K562 (cell line): ENCODE measurements around the gene PCBP2. TPM values are rescaled to one million over a fixed set of nuclear protein-coding genes. Genes with fewer than 3 reads are reported as not detected.

Experiments
- ATAC-seq: fragments of 200-7000 bp; cut with Tn5 transposase; 3 replicates; pipeline ENCODE4 v1.9.1; 2020; ENCODE audit warnings: moderate library complexity
- BruUV-seq: library from RNA; stranded (reverse); fragments of 400-500 nt; replicated peaks from 2 replicates; lab custom pipeline; 2021; lab: Mats Ljungman, UMichigan
- CTCF ChIA-PET: fragments of 300-600 bp; formaldehyde crosslinking; extraction: SDS; loops from one replicate; lab custom pipeline; 2021; ENCODE audit warnings: low intra/inter-chr PET ratio; lab: Yijun Ruan, JAX
- POLR2A ChIA-PET: fragments of 300-600, 350-650 bp; sonication (Branson Sonifier 250); formaldehyde crosslinking; extraction: SDS; loops from one replicate; lab custom pipeline; 2021; ENCODE audit warnings: antibody characterized with exemption, inconsistent platforms; lab: Yijun Ruan, JAX
- DNase-seq, 4 experiments: peaks; one replicate each; pipeline versions ENCODE4 v3.0.0 to v3.0.0-alpha.2; 2011 to 2018; ENCODE audit warnings: low spot score in 3 of 4, mixed read lengths in 3 of 4; ENCODE audit errors: extremely low read depth in 1 of 4
- FAIRE-seq: peaks from 2 replicates; lab custom pipeline; 2011; peaks lifted over from hg19 to GRCh38; lab: Jason Lieb, UNC
- H2AFZ ChIP-seq: 2 replicates; pipeline ENCODE4 v1.6.0; 2011; ENCODE audit warnings: low read depth, low read length, control low read depth, inconsistent platforms
- H3K27ac ChIP-seq: fragments of 200-600 bp; 3 replicates; pipeline ENCODE4 v1.8.0; 2011; ENCODE audit warnings: low read depth, mild to moderate bottlenecking, control low read depth, inconsistent platforms, low read length, moderate library complexity, mixed read lengths; ENCODE audit errors: extremely low read depth
- H3K27me3 ChIP-seq, 2 experiments: fragments of 300-600 bp in 1 of 2; 2 replicates in 1 of 2; 3 replicates in 1 of 2; pipeline versions ENCODE4 v1.6.0 to v1.8.0; 2011; ENCODE audit warnings: inconsistent platforms in 2 of 2, low read length in 2 of 2, mild to moderate bottlenecking in 1 of 2, mixed read lengths in 1 of 2, moderate library complexity in 1 of 2; ENCODE audit not compliant: control insufficient read depth in 2 of 2, insufficient read depth in 2 of 2
- H3K36me3 ChIP-seq: fragments of 300-600 bp; 3 replicates; pipeline ENCODE4 v1.8.0; 2011; ENCODE audit warnings: mild to moderate bottlenecking, low read length, inconsistent platforms; ENCODE audit not compliant: control insufficient read depth, insufficient read depth
- H3K4me1 ChIP-seq, 2 experiments: fragments of 200-600 bp in 1 of 2; replicated peaks in 1 of 2; 2 replicates in 1 of 2; 3 replicates in 1 of 2; pipeline versions ENCODE4 v1.5.1 to v1.8.0; 2011; ENCODE audit warnings: inconsistent platforms in 2 of 2, low read length in 2 of 2, mild to moderate bottlenecking in 1 of 2, mixed read lengths in 1 of 2, moderate library complexity in 1 of 2; ENCODE audit not compliant: control insufficient read depth in 2 of 2, insufficient read depth in 2 of 2
- H3K4me2 ChIP-seq: 2 replicates; pipeline ENCODE4 v1.6.1; 2011; ENCODE audit warnings: low read length, control low read depth, inconsistent platforms, mixed read lengths; ENCODE audit not compliant: insufficient read depth
- H3K4me3 ChIP-seq: fragments of 200-600 bp; sonication (generic), shearing (Covaris generic); 2 replicates; pipeline ENCODE4 v1.5.1; 2016; ENCODE audit warnings: control low read depth, inconsistent platforms
- H3K79me2 ChIP-seq: fragments of 200-600 bp; 3 replicates; pipeline ENCODE4 v1.8.0; 2011; ENCODE audit warnings: low read length, inconsistent platforms; ENCODE audit not compliant: control insufficient read depth, insufficient read depth
- H3K9ac ChIP-seq, 2 experiments: 2 replicates each; pipeline versions ENCODE4 v1.6.0 to v1.6.1; 2011; ENCODE audit warnings: low read depth in 2 of 2, low read length in 2 of 2, control low read depth in 1 of 2, inconsistent platforms in 1 of 2, mild to moderate bottlenecking in 1 of 2, mixed read lengths in 1 of 2; ENCODE audit not compliant: insufficient read depth in 1 of 2
- H3K9me1 ChIP-seq: one replicate; pipeline ENCODE4 v1.6.0; 2011; ENCODE audit warnings: inconsistent platforms, mild to moderate bottlenecking, low read length, moderate library complexity; ENCODE audit not compliant: control insufficient read depth, insufficient read depth
- H3K9me3 ChIP-seq: replicated peaks from 2 replicates; pipeline ENCODE4 v1.5.1; 2011; ENCODE audit warnings: low read depth, low read length, inconsistent platforms; ENCODE audit not compliant: control insufficient read depth, insufficient read depth
- H4K20me1 ChIP-seq: replicated peaks from 2 replicates; pipeline ENCODE4 v1.6.1; 2011; ENCODE audit warnings: low read length, inconsistent platforms, mixed read lengths; ENCODE audit not compliant: control insufficient read depth, insufficient read depth
- RAD21 ChIP-seq, 2 experiments: fragments of 250-450 bp in 1 of 2; fragments of 450-650 bp in 1 of 2; sonication (Bioruptor Pico) in 1 of 2; formaldehyde crosslinking in 1 of 2; IDR thresholded peaks in 1 of 2; conservative IDR thresholded peaks in 1 of 2; 2 replicates each; pipeline versions ENCODE4 v1.4.0 to v1.8.0; 2020 to 2022; ENCODE audit warnings: mild to moderate bottlenecking in 2 of 2, moderate library complexity in 1 of 2
- WGBS: fragments of 100-300 bp; shearing (Covaris generic); methylation state at CpG from one replicate; pipeline ENCODE4 v1.1.6; 2016; ENCODE audit warnings: low coverage, mixed read lengths; ENCODE audit not compliant: insufficient coverage; ENCODE audit errors: missing lambda C conversion rate; 5-methylcytosine and 5-hydroxymethylcytosine counted together
- in situ Hi-C: fragments of 300-500 bp; cut with MboI; formaldehyde crosslinking; loops from 4 replicates; pipeline ENCODE4 v1.15.0; 2018; ENCODE audit warnings: inconsistent platforms, mixed read lengths
- intact Hi-C: fragments of 100-400 bp; cut with micrococcal nuclease; formaldehyde crosslinking; loops from 2 replicates; pipeline ENCODE4 v1.14.2; 2022
- polyA plus RNA-seq, 8 experiments: library from polyadenylated mRNA; depleted of rRNA in 4 of 8; stranded (reverse) in 5 of 8; unstranded in 3 of 8; fragments of >200 nt; fragmentation: Nextera tagmentation in 2 of 8; fragmentation: Illumina TruSeq in 1 of 8; extraction: Ambion mirVana in 2 of 8; extraction: Trizol in 1 of 8; gene quantifications; 2 replicates each; pipeline versions ENCODE4 v1.2.1 to v1.2.3, GENCODE V29; 2011 to 2014; ENCODE audit warnings: inconsistent platforms in 1 of 8, missing spikeins in 1 of 8
- total RNA-seq, 7 experiments: library from RNA; depleted of rRNA in 6 of 7; stranded (reverse); fragments of >200 nt in 6 of 7; fragmentation: Illumina TruSeq in 2 of 7; extraction: Trizol in 2 of 7; gene quantifications; 2 replicates each; pipeline versions ENCODE4 v1.2.1 to v1.2.3, GENCODE V29; 2011 to 2021; ENCODE audit warnings: low replicate concordance in 1 of 7
- TF ChIP-seq, protein P1 (sequence below): fragments of 150-350 bp; IDR thresholded peaks from 2 replicates; pipeline ENCODE4 v1.6.1; 2014; ENCODE audit warnings: low read depth, mild to moderate bottlenecking, low read length, borderline replicate concordance
- TF ChIP-seq, protein P2 (sequence below): fragments of 250-450 bp; sonication (Bioruptor Pico); IDR thresholded peaks from 2 replicates; pipeline ENCODE4 v1.5.0; 2021
- TF ChIP-seq, protein P3 (sequence below), 3 experiments: IDR thresholded peaks in 2 of 3; conservative IDR thresholded peaks in 1 of 3; 2 replicates each; pipeline ENCODE4 v1.5.1; 2011 to 2012; ENCODE audit warnings: low read length in 3 of 3, mild to moderate bottlenecking in 3 of 3, control low read depth in 2 of 3, improper control_type of control experiment in 1 of 3, inconsistent platforms in 1 of 3, low read depth in 1 of 3, mixed read lengths in 1 of 3, moderate library complexity in 1 of 3; ENCODE audit not compliant: insufficient read depth in 2 of 3

Gene PCBP2
- total and polyA plus RNA-seq, 9 of the 15 experiments (the other 6 are each of a cell fraction or from before 2014, with no cell fraction given), result 137 to 831 (median 328) TPM

DNA sequence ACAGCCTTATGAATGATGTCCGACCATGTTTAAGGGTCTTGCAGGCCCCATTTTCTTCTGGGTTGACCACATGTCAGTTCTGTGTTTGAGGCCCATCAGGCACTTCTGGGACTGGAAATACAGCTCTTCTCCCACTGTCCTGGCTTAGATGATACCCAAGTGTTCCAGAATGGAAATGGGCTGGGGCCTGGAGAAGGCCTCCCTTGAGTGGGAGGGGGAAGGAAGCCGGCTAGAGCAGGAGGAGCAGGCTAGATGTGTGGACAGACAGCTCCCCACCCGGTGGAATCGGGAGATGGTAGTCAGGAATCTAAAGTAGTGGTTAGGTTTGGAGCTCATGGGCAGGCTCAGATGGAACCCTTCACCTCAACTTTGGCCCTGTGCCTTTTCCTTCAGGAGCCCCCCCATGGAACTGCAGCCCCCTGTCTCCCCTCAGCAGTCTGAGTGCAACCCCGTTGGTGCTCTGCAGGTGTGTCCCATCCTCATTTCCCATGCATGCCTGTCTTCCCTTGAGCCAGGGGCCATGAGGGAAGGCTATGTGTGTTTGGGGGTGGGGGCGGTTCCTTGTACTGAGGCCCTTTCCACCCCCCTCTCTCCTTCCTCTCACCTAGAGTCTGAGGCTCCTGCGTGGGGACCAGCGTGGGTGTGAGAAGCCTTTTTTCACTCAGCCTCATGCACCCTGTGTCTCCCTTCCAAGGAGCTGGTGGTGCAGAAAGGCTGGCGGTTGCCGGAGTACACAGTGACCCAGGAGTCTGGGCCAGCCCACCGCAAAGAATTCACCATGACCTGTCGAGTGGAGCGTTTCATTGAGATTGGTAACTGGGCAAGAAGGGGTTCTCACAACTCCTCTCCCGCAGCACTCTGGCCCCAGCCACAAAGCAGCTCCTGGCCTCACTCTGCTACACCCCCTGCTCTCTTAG, 52.4 kb downstream of the PCBP2 start:
- no peaks in the 10 kb centered on the region for H4K20me1 ChIP-seq
- no peak overlapping the region for H3K27ac ChIP-seq
- DNase-seq, result no peak
- H3K4me2 ChIP-seq, result no peak overlapping the region
- POLR2A ChIA-PET, result interaction anchor here (0.6 to 1.1 kb wide), 5 partner anchors 11 to 328 kb away, joined by 3 read pairs; no protein-coding TSS in a partner anchor
- no peak overlapping the region for H2AFZ ChIP-seq
- no peaks in the 10 kb centered on the region for H3K9me3 ChIP-seq
- ATAC-seq, result no peak
- H3K27me3 ChIP-seq, result no peaks in the 10 kb centered on the region
- peaks cover 44% of the 10 kb centered on the region; the same call in 2 of the 3 replicates for H3K36me3 ChIP-seq
- peaks cover 18 to 31% of the 10 kb centered on the region in 2 experiments; a peak in 4 of 5 replicates for H3K4me1 ChIP-seq
- peak overlapping the region in 1 of 2 experiments; percentile 2; a peak in 1 of 4 replicates for H3K9ac ChIP-seq
- no TSS peak for BruUV-seq
- no peak for FAIRE-seq
- CTCF ChIA-PET, result interaction anchor here (0.7 kb wide), 1 partner anchor 152 kb away, joined by 3 read pairs; no protein-coding TSS in a partner anchor
- in situ Hi-C loops, result loop anchor here (10.0 kb wide), 1 partner anchor 179 kb away; the partner anchor contains the start of gene AAAS
- intact Hi-C loops, result loop anchor here (10.0 kb wide), 1 partner anchor 439 kb away; no protein-coding TSS in a partner anchor
- H3K9me1 ChIP-seq, result no peaks in the 10 kb centered on the region
- H3K79me2 ChIP-seq, result peaks cover 27% of the 10 kb centered on the region
- H3K4me3 ChIP-seq, result no peak overlapping the region
- 81% methylated on average over 12 of the region's 14 CpGs for WGBS
- TF ChIP-seq, protein P1, sequence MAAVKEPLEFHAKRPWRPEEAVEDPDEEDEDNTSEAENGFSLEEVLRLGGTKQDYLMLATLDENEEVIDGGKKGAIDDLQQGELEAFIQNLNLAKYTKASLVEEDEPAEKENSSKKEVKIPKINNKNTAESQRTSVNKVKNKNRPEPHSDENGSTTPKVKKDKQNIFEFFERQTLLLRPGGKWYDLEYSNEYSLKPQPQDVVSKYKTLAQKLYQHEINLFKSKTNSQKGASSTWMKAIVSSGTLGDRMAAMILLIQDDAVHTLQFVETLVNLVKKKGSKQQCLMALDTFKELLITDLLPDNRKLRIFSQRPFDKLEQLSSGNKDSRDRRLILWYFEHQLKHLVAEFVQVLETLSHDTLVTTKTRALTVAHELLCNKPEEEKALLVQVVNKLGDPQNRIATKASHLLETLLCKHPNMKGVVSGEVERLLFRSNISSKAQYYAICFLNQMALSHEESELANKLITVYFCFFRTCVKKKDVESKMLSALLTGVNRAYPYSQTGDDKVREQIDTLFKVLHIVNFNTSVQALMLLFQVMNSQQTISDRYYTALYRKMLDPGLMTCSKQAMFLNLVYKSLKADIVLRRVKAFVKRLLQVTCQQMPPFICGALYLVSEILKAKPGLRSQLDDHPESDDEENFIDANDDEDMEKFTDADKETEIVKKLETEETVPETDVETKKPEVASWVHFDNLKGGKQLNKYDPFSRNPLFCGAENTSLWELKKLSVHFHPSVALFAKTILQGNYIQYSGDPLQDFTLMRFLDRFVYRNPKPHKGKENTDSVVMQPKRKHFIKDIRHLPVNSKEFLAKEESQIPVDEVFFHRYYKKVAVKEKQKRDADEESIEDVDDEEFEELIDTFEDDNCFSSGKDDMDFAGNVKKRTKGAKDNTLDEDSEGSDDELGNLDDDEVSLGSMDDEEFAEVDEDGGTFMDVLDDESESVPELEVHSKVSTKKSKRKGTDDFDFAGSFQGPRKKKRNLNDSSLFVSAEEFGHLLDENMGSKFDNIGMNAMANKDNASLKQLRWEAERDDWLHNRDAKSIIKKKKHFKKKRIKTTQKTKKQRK, result no peak
- peak in 1 of 2 experiments; percentile 32; a peak in 2 of 4 replicates for TF ChIP-seq RAD21 (CRISPR knock-in tag; conservative IDR thresholded peaks at IDR 0.05 in 1 of 2, IDR thresholded peaks at IDR 0.05 in 1 of 2)
- TF ChIP-seq, protein P2, sequence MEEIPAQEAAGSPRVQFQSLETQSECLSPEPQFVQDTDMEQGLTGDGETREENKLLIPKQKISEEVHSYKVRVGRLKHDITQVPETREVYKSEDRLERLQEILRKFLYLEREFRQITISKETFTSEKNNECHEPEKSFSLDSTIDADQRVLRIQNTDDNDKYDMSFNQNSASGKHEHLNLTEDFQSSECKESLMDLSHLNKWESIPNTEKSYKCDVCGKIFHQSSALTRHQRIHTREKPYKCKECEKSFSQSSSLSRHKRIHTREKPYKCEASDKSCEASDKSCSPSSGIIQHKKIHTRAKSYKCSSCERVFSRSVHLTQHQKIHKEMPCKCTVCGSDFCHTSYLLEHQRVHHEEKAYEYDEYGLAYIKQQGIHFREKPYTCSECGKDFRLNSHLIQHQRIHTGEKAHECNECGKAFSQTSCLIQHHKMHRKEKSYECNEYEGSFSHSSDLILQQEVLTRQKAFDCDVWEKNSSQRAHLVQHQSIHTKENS (CRISPR knock-in tag), result no peak
- TF ChIP-seq, protein P3, sequence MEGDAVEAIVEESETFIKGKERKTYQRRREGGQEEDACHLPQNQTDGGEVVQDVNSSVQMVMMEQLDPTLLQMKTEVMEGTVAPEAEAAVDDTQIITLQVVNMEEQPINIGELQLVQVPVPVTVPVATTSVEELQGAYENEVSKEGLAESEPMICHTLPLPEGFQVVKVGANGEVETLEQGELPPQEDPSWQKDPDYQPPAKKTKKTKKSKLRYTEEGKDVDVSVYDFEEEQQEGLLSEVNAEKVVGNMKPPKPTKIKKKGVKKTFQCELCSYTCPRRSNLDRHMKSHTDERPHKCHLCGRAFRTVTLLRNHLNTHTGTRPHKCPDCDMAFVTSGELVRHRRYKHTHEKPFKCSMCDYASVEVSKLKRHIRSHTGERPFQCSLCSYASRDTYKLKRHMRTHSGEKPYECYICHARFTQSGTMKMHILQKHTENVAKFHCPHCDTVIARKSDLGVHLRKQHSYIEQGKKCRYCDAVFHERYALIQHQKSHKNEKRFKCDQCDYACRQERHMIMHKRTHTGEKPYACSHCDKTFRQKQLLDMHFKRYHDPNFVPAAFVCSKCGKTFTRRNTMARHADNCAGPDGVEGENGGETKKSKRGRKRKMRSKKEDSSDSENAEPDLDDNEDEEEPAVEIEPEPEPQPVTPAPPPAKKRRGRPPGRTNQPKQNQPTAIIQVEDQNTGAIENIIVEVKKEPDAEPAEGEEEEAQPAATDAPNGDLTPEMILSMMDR (IDR thresholded peaks at IDR 0.05 in 2 of 3, conservative IDR thresholded peaks at IDR 0.05 in 1 of 3; ENCODE audit: insufficient read depth in 2 of 3, low read depth in 1 of 3, low read length in 3 of 3), result peak in 2 of 3 experiments; percentile 7 to 17; a peak in 2 of 6 replicates
